ENCODE results near the gene ERICH6B. TPM values are rescaled to one million over a fixed set of nuclear protein-coding genes. Genes with fewer than 3 reads are reported as not detected.

Gene ERICH6B
- total and polyA plus RNA-seq, 2 of the 8 experiments (the other 6 are each of a cell fraction or from before 2014, with no cell fraction given) = not detected

DNA sequence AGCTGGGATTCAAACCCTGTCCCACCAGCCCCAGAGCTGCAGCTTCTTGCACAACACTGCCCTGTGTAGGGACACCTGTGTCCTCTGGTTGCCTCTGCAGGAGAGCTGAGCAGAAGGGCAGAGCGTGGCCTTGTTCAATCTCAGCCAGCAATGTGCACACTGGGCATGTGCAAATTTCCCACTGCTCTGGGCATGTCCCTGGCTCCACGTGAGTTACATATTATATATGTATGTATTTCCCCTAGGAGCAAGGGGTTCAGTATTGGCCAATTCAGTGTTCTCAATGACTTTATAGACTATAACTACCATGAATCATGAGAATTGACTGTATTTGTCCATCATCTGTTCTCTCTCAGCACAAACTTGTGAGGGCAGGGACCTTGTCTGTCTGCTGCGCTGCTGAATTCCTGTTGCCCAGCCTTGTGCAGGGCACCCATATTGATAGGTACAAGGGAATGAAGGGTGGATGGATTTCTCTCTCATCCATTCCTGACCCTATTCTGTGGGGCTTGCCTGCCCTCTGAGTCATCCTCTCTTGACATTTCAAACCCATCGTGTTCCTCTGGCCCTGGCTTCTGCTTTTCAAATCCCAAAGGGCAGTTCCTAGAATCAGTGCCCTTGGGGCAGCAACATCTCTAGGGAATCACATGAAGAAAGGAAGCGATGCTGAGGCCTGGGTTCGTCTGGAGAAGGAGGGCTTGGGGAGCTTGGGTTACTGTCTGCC is 69.7 kb downstream of the ERICH6B start:
- FAIRE-seq = no peak
- no peak overlapping the region for H4K5ac ChIP-seq (ENCODE audit: insufficient read length, low read depth, low read length)

More for the DNA sequence above, 69.7 kb downstream of the ERICH6B start:
- H3K4me1 ChIP-seq (replicated peaks in 1 of 4; ENCODE audit: control insufficient read depth in 3 of 4, insufficient read depth in 4 of 4, low read length in 3 of 4) = peaks cover 0 to 2% (median 0%) of the 10 kb centered on the region in 4 experiments; a peak in 3 of 7 replicates
- no peak for TF ChIP-seq EP300 (IDR thresholded peaks at IDR 0.05; ENCODE audit: borderline replicate concordance in 1 of 2, low read depth in 2 of 2, low read length in 2 of 2)
- TF ChIP-seq, protein P1, sequence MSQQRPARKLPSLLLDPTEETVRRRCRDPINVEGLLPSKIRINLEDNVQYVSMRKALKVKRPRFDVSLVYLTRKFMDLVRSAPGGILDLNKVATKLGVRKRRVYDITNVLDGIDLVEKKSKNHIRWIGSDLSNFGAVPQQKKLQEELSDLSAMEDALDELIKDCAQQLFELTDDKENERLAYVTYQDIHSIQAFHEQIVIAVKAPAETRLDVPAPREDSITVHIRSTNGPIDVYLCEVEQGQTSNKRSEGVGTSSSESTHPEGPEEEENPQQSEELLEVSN (IDR thresholded peaks at IDR 0.05) = no peak
- no peak overlapping the region for H3K4me3 ChIP-seq (ENCODE audit: extremely low read depth in 1 of 4, insufficient read depth in 2 of 4, low read depth in 3 of 4, low read length in 4 of 4)
- H2BK12ac ChIP-seq (ENCODE audit: low read depth, low read length) = no peak overlapping the region
- H3K36me3 ChIP-seq (ENCODE audit: control insufficient read depth in 2 of 4, insufficient read depth in 4 of 4, low read length in 3 of 4) = no peaks in the 10 kb centered on the region
- ChIA-PET POLR2A (ENCODE audit: partially characterized antibody) (no interaction called here), CTCF (ENCODE audit: partially characterized antibody) (interaction anchor here (1.0 to 2.4 kb wide), 9 partner anchors 8 to 183 kb away, joined by 3 to 9 read pairs (median 4); no protein-coding TSS in a partner anchor)
- H2AFZ ChIP-seq (ENCODE audit: low read length) = no peak overlapping the region
- H2BK20ac ChIP-seq (ENCODE audit: low read length) = no peak overlapping the region
- H3K4me2 ChIP-seq (ENCODE audit: insufficient read depth in 1 of 2, low read depth in 2 of 2, low read length in 2 of 2) = no peak overlapping the region
- DNase-seq (ENCODE audit: low read depth in 1 of 2, low spot score in 2 of 2) = no peak
- H3K23ac ChIP-seq (ENCODE audit: insufficient read length) = no peak overlapping the region
- no peak overlapping the region for H3K27ac ChIP-seq (ENCODE audit: low read depth, low read length)
- H3K56ac ChIP-seq (replicated peaks; ENCODE audit: insufficient read length, low read depth, low read length) = no peak overlapping the region
- H3K9ac ChIP-seq (replicated peaks in 1 of 4; ENCODE audit: extremely low read depth in 1 of 4, low read depth in 3 of 4, low read length in 3 of 4) = no peak overlapping the region
- H2BK15ac ChIP-seq (ENCODE audit: low read length) = no peak overlapping the region
- no peak overlapping the region for H2AK5ac ChIP-seq (ENCODE audit: low read depth, low read length)
- no peak overlapping the region for H3K18ac ChIP-seq (ENCODE audit: extremely low read depth, low read length)
- no peaks in the 10 kb centered on the region for H3K23me2 ChIP-seq (ENCODE audit: low read depth, low read length)
- no peak overlapping the region for H4K8ac ChIP-seq (ENCODE audit: extremely low read depth, insufficient read depth, low read length)
- H3K9me3 ChIP-seq (ENCODE audit: insufficient read depth in 2 of 2, low read depth in 1 of 2, low read length in 1 of 2) = no peaks in the 10 kb centered on the region
- no peak overlapping the region for H3K14ac ChIP-seq (ENCODE audit: insufficient read length)
- no peak overlapping the region for H2BK5ac ChIP-seq (ENCODE audit: low read depth, low read length)
- no peaks in the 10 kb centered on the region for H4K20me1 ChIP-seq (replicated peaks in 1 of 2; ENCODE audit: control insufficient read depth in 1 of 2, insufficient read depth in 2 of 2, low read length in 2 of 2)
- 82% methylated on average over 6 of the region's 6 CpGs; no CpG with 5 or more reads in 1 of the 2 experiments for WGBS, 2 experiments (ENCODE audit: extremely low coverage in 1 of 2, insufficient coverage in 1 of 2, insufficient read length in 1 of 2, insufficient replicate concordance in 2 of 2, low coverage in 1 of 2, low lambda C conversion rate in 2 of 2, missing lambda C conversion rate in 1 of 2)
- no peaks in the 10 kb centered on the region for H3K27me3 ChIP-seq (replicated peaks in 1 of 4; ENCODE audit: control insufficient read depth in 3 of 4, extremely low read depth in 1 of 4, insufficient read depth in 3 of 4, low read length in 3 of 4)
- H3K79me1 ChIP-seq (ENCODE audit: low read depth, low read length) = no peaks in the 10 kb centered on the region
- H3K4ac ChIP-seq (replicated peaks; ENCODE audit: insufficient read length, low read depth, low read length) = no peak overlapping the region
- H3K79me2 ChIP-seq (ENCODE audit: control insufficient read depth in 1 of 2, insufficient read depth in 2 of 2, low read length in 2 of 2) = no peaks in the 10 kb centered on the region
- no peak overlapping the region for H2BK120ac ChIP-seq (replicated peaks; ENCODE audit: low read depth, low read length)
- H4K91ac ChIP-seq (replicated peaks; ENCODE audit: insufficient read length, low read length) = no peak overlapping the region
